ENCODE data around the gene PTPRE.

PTPRE gene

DNA sequence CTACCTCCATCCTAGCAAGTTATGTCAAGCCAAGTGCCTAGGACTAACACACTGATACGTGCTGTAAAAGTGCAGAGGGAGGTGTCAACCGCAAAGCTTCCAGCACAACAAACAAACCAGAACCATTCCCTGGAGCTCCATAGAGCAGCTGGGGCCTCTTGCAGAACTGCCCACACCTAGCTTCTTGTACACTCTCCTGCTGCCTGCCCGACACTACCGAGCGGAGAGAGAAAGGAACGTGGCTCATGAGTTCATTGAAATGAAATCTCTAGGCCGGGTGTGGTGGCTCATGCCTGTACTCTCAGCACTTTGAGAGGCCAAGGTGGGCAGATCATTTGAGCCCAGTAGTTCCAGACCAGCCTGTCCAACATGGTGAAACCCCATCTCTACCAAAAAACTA is 145.8 kb downstream of the PTPRE start:
- DNase-seq (ENCODE audit: low read depth): no peak
- no peak overlapping the region for H3K4me3 ChIP-seq (ENCODE audit: low read depth, low read length)
- TF ChIP-seq MYC (IDR thresholded peaks at IDR 0.05; ENCODE audit: low read depth, low read length) (no peak), POLR2A (IDR thresholded peaks at IDR 0.05; ENCODE audit: extremely low read depth, insufficient read length) (no peak)
- TF ChIP-seq, protein P1, sequence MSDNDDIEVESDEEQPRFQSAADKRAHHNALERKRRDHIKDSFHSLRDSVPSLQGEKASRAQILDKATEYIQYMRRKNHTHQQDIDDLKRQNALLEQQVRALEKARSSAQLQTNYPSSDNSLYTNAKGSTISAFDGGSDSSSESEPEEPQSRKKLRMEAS (IDR thresholded peaks at IDR 0.05; ENCODE audit: low read depth, low read length): no peak
- TF ChIP-seq, protein P2, sequence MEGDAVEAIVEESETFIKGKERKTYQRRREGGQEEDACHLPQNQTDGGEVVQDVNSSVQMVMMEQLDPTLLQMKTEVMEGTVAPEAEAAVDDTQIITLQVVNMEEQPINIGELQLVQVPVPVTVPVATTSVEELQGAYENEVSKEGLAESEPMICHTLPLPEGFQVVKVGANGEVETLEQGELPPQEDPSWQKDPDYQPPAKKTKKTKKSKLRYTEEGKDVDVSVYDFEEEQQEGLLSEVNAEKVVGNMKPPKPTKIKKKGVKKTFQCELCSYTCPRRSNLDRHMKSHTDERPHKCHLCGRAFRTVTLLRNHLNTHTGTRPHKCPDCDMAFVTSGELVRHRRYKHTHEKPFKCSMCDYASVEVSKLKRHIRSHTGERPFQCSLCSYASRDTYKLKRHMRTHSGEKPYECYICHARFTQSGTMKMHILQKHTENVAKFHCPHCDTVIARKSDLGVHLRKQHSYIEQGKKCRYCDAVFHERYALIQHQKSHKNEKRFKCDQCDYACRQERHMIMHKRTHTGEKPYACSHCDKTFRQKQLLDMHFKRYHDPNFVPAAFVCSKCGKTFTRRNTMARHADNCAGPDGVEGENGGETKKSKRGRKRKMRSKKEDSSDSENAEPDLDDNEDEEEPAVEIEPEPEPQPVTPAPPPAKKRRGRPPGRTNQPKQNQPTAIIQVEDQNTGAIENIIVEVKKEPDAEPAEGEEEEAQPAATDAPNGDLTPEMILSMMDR (IDR thresholded peaks at IDR 0.05; ENCODE audit: low read depth, low read length): no peak

- DNase-seq (ENCODE audit: low read depth): no peak
- TF ChIP-seq, protein P1 (IDR thresholded peaks at IDR 0.05; ENCODE audit: low read depth, low read length): no peak
- TF ChIP-seq, protein P2 (IDR thresholded peaks at IDR 0.05; ENCODE audit: low read depth, low read length): no peak
- TF ChIP-seq POLR2A (IDR thresholded peaks at IDR 0.05; ENCODE audit: extremely low read depth, insufficient read length): no peak
- TF ChIP-seq MYC (IDR thresholded peaks at IDR 0.05; ENCODE audit: low read depth, low read length): no peak
- no peak overlapping the region for H3K4me3 ChIP-seq (ENCODE audit: low read depth, low read length)
Observed at GRCh38 chr10:128053356-128053755, 146.5 kb downstream of the PTPRE start.

- DNase-seq (ENCODE audit: low read depth): no peak
- TF ChIP-seq POLR2A (IDR thresholded peaks at IDR 0.05; ENCODE audit: extremely low read depth, insufficient read length): no peak
- TF ChIP-seq MYC (IDR thresholded peaks at IDR 0.05; ENCODE audit: low read depth, low read length): no peak
- TF ChIP-seq, protein P1 (IDR thresholded peaks at IDR 0.05; ENCODE audit: low read depth, low read length): no peak
- H3K4me3 ChIP-seq (ENCODE audit: low read depth, low read length): no peak overlapping the region
Observed at GRCh38 chr10:128054163-128054970, 147.5 kb downstream of the PTPRE start.

GRCh38 chr10:128055061-128055868 is 148.4 kb downstream of the PTPRE start:
- H3K4me3 ChIP-seq (ENCODE audit: low read depth, low read length): no peak overlapping the region
- TF ChIP-seq, protein P1 (IDR thresholded peaks at IDR 0.05; ENCODE audit: low read depth, low read length): no peak
- no peak for TF ChIP-seq MYC (IDR thresholded peaks at IDR 0.05; ENCODE audit: low read depth, low read length)
- TF ChIP-seq POLR2A (IDR thresholded peaks at IDR 0.05; ENCODE audit: extremely low read depth, insufficient read length): no peak
- TF ChIP-seq, protein P2 (IDR thresholded peaks at IDR 0.05; ENCODE audit: low read depth, low read length): no peak
- no peak for DNase-seq (ENCODE audit: low read depth)

GRCh38 chr10:128056303-128057050 is 149.6 kb downstream of the PTPRE start:
- TF ChIP-seq, protein P2 (IDR thresholded peaks at IDR 0.05; ENCODE audit: low read depth, low read length): no peak
- TF ChIP-seq MYC (IDR thresholded peaks at IDR 0.05; ENCODE audit: low read depth, low read length) (no peak), POLR2A (IDR thresholded peaks at IDR 0.05; ENCODE audit: extremely low read depth, insufficient read length) (no peak)
- TF ChIP-seq, protein P1 (IDR thresholded peaks at IDR 0.05; ENCODE audit: low read depth, low read length): no peak
- no peak for DNase-seq (ENCODE audit: low read depth)

More at GRCh38 chr10:128056303-128057050, 149.6 kb downstream of the PTPRE start:
- no peak overlapping the region for H3K4me3 ChIP-seq (ENCODE audit: low read depth, low read length)
